GM12892 (cell line): ENCODE data around the gene MYCBP.

Experiments used
- POLR2A ChIP-seq: IDR thresholded peaks from 2 replicates; pipeline ENCODE4 v1.6.1; 2011; ENCODE audit warnings: low read depth, low read length, control low read depth
- POLR2AphosphoS5 ChIP-seq: IDR thresholded peaks from 2 replicates; pipeline ENCODE4 v1.6.1; 2011; ENCODE audit warnings: low read depth, low read length, control low read depth
- TAF1 ChIP-seq: IDR thresholded peaks from 2 replicates; pipeline ENCODE4 v1.6.1; 2011; ENCODE audit warnings: low read depth, mild to moderate bottlenecking, control low read depth, low read length, borderline replicate concordance

- TF ChIP-seq POLR2A (no peak), POLR2AphosphoS5 (no peak), TAF1 (no peak)
Observed at GRCh38 chr1:38919130-38919529, 46.0 kb upstream of the MYCBP start.
